Left lung (tissue), 10 donors: ENCODE results near the gene LRMDA. TPM values are rescaled to one million over a fixed set of nuclear protein-coding genes. Genes with fewer than 3 reads are reported as not detected.
"Not testable (repeated sequence)": the region's sequence is repeated elsewhere in the genome, so short reads cannot be mapped to it uniquely, and the experiment has no call there.

Experiments
- ATAC-seq: fragments of 200-7000 bp; cut with Tn5 transposase; one replicate; pipeline ENCODE4 v1.9.1; 2020; ENCODE audit warnings: moderate library complexity
- DNase-seq, 4 donors: peaks; one replicate each; pipeline ENCODE4 v3.0.0-alpha.2; 2013 to 2020
- H3K27ac ChIP-seq, 2 donors: fragments of 200-600 bp; sonication (generic) in 1 of 2; one replicate each; pipeline versions ENCODE4 v1.5.0 to v1.8.0; 2020 to 2021
- H3K27me3 ChIP-seq, 2 donors: fragments of 200-600 bp; sonication (generic) in 1 of 2; one replicate each; pipeline versions ENCODE4 v1.5.0 to v1.8.0; 2020 to 2021
- H3K36me3 ChIP-seq, 2 donors: fragments of 200-600 bp; sonication (generic) in 1 of 2; one replicate each; pipeline versions ENCODE4 v1.5.0 to v1.8.0; 2020 to 2021
- H3K4me1 ChIP-seq, 2 donors: fragments of 200-600 bp; one replicate each; pipeline ENCODE4 v1.8.0; 2021
- H3K4me3 ChIP-seq, 2 donors: fragments of 200-600 bp; sonication (generic) in 1 of 2; one replicate each; pipeline versions ENCODE4 v1.5.0 to v1.8.0; 2020 to 2021; ENCODE audit warnings: mild to moderate bottlenecking in 1 of 2
- H3K9me3 ChIP-seq, 2 donors: fragments of 200-600 bp; sonication (generic) in 1 of 2; one replicate each; pipeline versions ENCODE4 v1.5.0 to v1.8.0; 2020 to 2021
- CTCF ChIP-seq, 2 donors: fragments of 200-600 bp; sonication (generic) in 1 of 2; IDR thresholded peaks; one replicate each; pipeline versions ENCODE4 v1.5.0 to v1.8.0; 2021; ENCODE audit warnings: antibody characterized with exemption in 2 of 2
- intact Hi-C, 2 donors: fragments of 100-400 bp; cut with DNase I; formaldehyde crosslinking; loops; one replicate each; pipeline versions ENCODE4 v1.11.2 to v1.14.2; 2022
- polyA plus RNA-seq, 6 donors: library from polyadenylated mRNA; unstranded; fragments of 120-200 nt; gene quantifications; one replicate each; pipeline ENCODE4 v1.2.1, GENCODE V29; 2013; ENCODE audit not compliant: insufficient read length in 6 of 6
- total RNA-seq, 2 donors: library from RNA; stranded (reverse); fragmentation: NEBNext Ultra II Directional; extraction: Animal tissue kit (Norgen Biotek cat#: 25700); gene quantifications; one replicate each; pipeline ENCODE4 v1.2.1, GENCODE V29; 2021
- donor health status: DM: no; HTN: yes; CAD: no.
- donor health status: DM: no; HTN: no; CAD: no.

LRMDA gene
- total and polyA plus RNA-seq, 8 donors, result 13.9 to 23.6 (median 18.7) TPM

GRCh38 chr10:76523246-76523645 lies 1091.8 kb downstream of the LRMDA start:
- intact Hi-C loops, result no loop called here
- no peak for ATAC-seq
- no peak overlapping the region for H3K27ac ChIP-seq

GRCh38 chr10:76523791-76524351 lies 1092.4 kb downstream of the LRMDA start:
- Histone ChIP-seq H3K4me3 (no peak overlapping the region), H3K36me3 (no peaks in the 10 kb centered on the region), H3K27me3 (no peaks in the 10 kb centered on the region), H3K9me3 (no peaks in the 10 kb centered on the region), H3K4me1 (no peaks in the 10 kb centered on the region), H3K27ac (no peak overlapping the region)
- intact Hi-C loops, result no loop called here
- no peak for ATAC-seq
- no peak for DNase-seq
- TF ChIP-seq CTCF (IDR thresholded peaks at IDR 0.05), result no peak

More at GRCh38 chr10:76523246-76523645, 1091.8 kb downstream of the LRMDA start:
- TF ChIP-seq CTCF (IDR thresholded peaks at IDR 0.05), result no peak
- Histone ChIP-seq H3K4me3 (no peak overlapping the region), H3K9me3 (no peaks in the 10 kb centered on the region), H3K36me3 (no peaks in the 10 kb centered on the region), H3K4me1 (no peaks in the 10 kb centered on the region), H3K27me3 (no peaks in the 10 kb centered on the region)
- DNase-seq, result no peak

GRCh38 chr10:76526833-76527232 lies 1095.4 kb downstream of the LRMDA start:
- ATAC-seq, DNase-seq: not testable (repeated sequence)

GRCh38 chr10:76540331-76540730 lies 1108.9 kb downstream of the LRMDA start:
- ATAC-seq, result no peak
- no peak overlapping the region for H3K4me3 ChIP-seq
- no peaks in the 10 kb centered on the region for H3K4me1 ChIP-seq
- H3K9me3 ChIP-seq, result no peaks in the 10 kb centered on the region
- H3K36me3 ChIP-seq, result no peaks in the 10 kb centered on the region
- no peak overlapping the region for H3K27ac ChIP-seq
- no peak for DNase-seq
- H3K27me3 ChIP-seq, result no peaks in the 10 kb centered on the region
- TF ChIP-seq CTCF (IDR thresholded peaks at IDR 0.05), result no peak
- intact Hi-C loops, result no loop called here

More at GRCh38 chr10:76526833-76527232, 1095.4 kb downstream of the LRMDA start:
- H3K27me3 ChIP-seq, H3K4me3 ChIP-seq, H3K4me1 ChIP-seq, H3K9me3 ChIP-seq, intact Hi-C loops, H3K36me3 ChIP-seq, H3K27ac ChIP-seq: not testable (repeated sequence)

- Histone ChIP-seq H3K27me3 (no peaks in the 10 kb centered on the region), H3K4me1 (no peaks in the 10 kb centered on the region), H3K36me3 (no peaks in the 10 kb centered on the region), H3K4me3 (no peak overlapping the region), H3K27ac (no peak overlapping the region), H3K9me3 (no peaks in the 10 kb centered on the region)
- no peak for ATAC-seq
- no peak for TF ChIP-seq CTCF (IDR thresholded peaks at IDR 0.05)
- intact Hi-C loops, result no loop called here
- no peak for DNase-seq
Measured at GRCh38 chr10:76540786-76541185, 1109.4 kb downstream of the LRMDA start.

- H3K27me3 ChIP-seq, result no peaks in the 10 kb centered on the region
- DNase-seq (no peak), ATAC-seq (no peak)
- no peaks in the 10 kb centered on the region for H3K36me3 ChIP-seq
- no peaks in the 10 kb centered on the region for H3K9me3 ChIP-seq
- peaks cover under 1 to 4% of the 10 kb centered on the region in 2 donors for H3K4me1 ChIP-seq
- no peak overlapping the region for H3K27ac ChIP-seq
- TF ChIP-seq CTCF (IDR thresholded peaks at IDR 0.05), result no peak
- H3K4me3 ChIP-seq, result no peak overlapping the region
- intact Hi-C loops, result no loop called here
Measured at GRCh38 chr10:76541852-76542251, 1110.4 kb downstream of the LRMDA start.
